Astrocyte of the spinal cord (primary cell): Measurements from ENCODE around the gene TUBB.

ENCODE experiments used
- DNase-seq: peaks from one replicate; pipeline ENCODE4 v3.0.0; 2011; ENCODE audit warnings: low read depth, low spot score
- H3K4me3 ChIP-seq: 2 replicates; pipeline ENCODE4 v1.5.1; 2011; ENCODE audit warnings: low read depth, mild to moderate bottlenecking, low read length, moderate library complexity
- in situ Hi-C: cut with HindIII; loops from 2 replicates; pipeline ENCODE4 v1.10.0; 2017; ENCODE audit warnings: low sequenced_read_pairs
- TF ChIP-seq, protein P1 (sequence below): IDR thresholded peaks from 2 replicates; pipeline ENCODE4 v1.5.1; 2012; ENCODE audit warnings: low read depth, mild to moderate bottlenecking, low read length, inconsistent platforms

TUBB gene

DNA sequence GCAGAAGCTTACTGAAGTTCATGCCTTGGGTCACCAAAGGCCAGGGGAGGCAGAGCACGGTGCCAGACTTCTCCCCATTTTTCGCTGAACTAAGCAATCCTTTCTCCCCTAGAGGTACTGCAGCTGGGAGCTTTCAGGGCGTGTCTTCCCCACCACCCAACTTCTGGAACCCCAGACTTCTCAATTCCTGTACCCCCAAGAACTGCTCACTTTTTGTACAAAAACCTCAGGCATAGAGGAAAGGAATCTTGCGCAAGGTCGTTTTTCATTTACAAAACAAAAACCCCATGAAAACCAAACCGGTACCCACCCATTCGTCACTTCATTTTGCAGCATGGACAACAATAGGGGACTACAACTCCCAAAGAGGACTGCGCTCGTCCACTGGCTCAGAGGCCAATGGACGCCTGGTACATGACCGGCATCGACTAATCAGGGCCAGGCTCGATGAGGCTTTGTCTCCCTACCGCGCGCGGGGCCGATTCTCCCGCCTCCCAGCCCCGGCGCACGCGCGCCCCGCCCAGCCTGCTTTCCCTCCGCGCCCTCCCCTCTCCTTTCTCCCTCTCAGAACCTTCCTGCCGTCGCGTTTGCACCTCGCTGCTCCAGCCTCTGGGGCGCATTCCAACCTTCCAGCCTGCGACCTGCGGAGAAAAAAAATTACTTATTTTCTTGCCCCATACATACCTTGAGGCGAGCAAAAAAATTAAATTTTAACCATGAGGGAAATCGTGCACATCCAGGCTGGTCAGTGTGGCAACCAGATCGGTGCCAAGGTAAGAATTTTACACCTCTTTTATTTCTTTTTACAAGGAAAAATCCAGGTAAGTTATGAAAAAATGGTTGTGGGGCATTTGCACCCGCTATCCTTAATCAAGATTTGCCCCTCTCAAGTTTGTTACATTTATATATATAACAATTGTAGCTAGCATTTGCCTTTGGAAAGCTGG lies at the start of gene TUBB:
TUBB (plus strand) TSS at position 562 of the 947 bp plus-strand sequence; CDS start at position 717, 155 bp downstream.
- DNase-seq: peak; percentile 99
- H3K4me3 ChIP-seq: peak within 1 kb of the TSS; percentile 99
- TF ChIP-seq, protein P1, sequence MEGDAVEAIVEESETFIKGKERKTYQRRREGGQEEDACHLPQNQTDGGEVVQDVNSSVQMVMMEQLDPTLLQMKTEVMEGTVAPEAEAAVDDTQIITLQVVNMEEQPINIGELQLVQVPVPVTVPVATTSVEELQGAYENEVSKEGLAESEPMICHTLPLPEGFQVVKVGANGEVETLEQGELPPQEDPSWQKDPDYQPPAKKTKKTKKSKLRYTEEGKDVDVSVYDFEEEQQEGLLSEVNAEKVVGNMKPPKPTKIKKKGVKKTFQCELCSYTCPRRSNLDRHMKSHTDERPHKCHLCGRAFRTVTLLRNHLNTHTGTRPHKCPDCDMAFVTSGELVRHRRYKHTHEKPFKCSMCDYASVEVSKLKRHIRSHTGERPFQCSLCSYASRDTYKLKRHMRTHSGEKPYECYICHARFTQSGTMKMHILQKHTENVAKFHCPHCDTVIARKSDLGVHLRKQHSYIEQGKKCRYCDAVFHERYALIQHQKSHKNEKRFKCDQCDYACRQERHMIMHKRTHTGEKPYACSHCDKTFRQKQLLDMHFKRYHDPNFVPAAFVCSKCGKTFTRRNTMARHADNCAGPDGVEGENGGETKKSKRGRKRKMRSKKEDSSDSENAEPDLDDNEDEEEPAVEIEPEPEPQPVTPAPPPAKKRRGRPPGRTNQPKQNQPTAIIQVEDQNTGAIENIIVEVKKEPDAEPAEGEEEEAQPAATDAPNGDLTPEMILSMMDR: peak; percentile 1
- in situ Hi-C loops: no loop called here

DNA sequence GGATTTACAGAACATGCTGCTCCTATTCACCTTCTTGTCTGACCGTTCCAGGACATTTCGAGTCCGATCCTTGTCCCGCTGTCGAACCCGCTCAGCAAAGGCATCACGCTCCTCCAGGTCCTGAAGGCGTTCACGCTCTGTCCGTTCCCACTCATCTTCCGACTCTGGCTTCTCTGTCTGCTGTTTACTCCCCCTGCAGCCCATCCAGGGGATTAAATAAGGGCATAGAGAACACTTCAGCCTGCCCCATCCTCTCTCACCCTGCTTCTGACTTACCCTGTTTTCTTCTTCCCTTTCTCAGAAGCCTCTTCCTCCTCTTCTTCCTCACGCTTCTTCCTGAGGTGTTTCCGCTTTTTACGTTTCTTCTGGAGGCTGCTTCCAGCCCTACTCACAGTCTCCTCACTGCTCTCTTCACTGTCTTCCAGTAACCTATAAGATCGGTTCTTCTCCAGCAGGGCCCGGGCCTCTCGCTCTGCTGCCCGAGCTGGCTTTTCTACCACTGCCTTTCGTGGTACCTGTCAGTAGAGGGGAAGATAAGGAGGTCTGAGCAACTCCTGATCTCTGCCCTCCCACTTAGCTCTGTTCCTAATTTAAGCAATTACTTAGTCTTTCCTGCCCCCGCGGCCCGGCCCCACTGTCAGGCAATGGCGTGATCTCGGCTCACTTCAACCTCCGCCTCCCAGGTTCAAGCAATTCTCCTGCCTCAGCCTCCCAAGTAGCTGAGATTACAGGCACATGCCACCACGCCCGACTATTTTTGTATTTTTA lies 49.2 kb upstream of the TUBB start:
- H3K4me3 ChIP-seq: no peak overlapping the region
- DNase-seq: no peak
- in situ Hi-C loops: no loop called here
- TF ChIP-seq, protein P1: peak; percentile 22

DNA sequence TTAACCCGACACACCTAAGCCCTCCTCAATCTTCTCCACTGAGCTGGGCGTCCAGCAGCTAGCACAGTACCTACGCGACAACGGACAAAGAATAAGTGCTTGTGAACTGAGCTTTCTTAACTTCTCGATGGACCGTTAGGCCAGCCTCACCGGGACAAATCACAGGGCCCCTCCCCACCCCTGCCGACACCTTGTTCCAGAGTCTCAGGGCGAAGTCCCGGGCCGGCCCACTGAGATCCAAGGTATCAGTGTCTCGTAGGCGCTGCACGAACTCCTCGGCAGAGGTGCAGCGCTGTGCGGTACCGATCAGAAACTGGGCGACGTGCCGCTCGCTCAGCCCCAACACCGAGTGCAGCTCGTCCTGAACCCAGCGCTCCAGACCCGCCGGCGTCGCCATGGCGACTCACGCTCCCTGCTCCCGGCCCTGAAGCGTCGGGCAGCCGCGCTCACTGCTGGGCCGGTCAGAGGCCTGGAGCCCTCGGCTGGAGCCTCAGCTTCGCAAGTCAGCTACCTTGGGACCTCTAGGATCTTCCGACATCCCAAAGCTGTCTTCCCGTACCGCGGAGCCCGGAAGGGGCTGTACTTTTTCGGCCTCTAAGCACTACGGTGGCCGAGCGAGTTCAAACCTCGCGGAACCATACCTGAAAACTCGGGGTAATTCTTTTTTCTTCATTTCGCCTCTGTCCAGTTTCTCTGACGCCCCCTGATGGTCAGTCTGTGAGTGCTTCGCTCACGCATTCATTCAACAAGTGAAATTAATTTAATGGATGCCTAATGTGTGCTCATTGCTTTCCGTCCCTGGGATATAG lies 47.5 kb upstream of the TUBB start, which contains the start of gene DHX16:
DHX16 (minus strand) TSS at position 562 of the 809 bp plus-strand sequence; CDS start at position 397, 165 bp downstream.
- DNase-seq: peak; percentile 98
- in situ Hi-C loops: no loop called here
- TF ChIP-seq, protein P1: peak; percentile 90

DNA sequence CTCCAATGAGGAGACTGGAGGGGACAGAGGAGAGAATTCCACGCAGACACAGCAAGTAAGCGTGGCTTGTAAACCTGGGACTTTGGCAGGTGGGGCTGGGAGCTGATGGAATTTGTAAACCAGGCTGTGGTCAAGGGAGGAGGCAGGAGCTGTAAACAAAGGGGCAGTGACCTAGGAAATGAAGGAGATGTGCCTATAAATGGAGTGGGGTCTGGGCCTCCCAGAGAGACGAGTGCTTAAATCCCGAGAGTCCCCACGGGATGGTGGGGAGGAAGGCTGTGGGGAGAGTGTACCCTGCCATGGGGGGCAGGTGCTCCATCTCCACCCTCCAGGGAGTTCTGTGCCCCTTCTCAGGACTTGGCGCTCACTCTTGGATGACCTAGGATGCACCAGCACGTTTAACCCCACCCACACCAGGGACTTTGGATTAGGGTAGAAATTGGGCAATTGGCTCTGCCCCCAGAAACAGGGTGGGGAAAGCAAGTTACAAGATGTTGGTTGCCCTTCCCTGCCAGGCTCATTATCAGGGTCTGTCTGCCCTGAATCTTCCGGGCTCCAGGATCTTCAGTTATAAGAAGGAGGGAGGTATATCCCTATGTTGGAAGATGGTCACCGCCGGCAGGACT lies 43.4 kb upstream of the TUBB start:
- in situ Hi-C loops: no loop called here
- no peak overlapping the region for H3K4me3 ChIP-seq
- no peak for DNase-seq
- TF ChIP-seq, protein P1: no peak

More for the DNA sequence above, 47.5 kb upstream of the TUBB start, which contains the start of gene DHX16:
- H3K4me3 ChIP-seq: peak within 1 kb of the TSS; percentile 94

DNA sequence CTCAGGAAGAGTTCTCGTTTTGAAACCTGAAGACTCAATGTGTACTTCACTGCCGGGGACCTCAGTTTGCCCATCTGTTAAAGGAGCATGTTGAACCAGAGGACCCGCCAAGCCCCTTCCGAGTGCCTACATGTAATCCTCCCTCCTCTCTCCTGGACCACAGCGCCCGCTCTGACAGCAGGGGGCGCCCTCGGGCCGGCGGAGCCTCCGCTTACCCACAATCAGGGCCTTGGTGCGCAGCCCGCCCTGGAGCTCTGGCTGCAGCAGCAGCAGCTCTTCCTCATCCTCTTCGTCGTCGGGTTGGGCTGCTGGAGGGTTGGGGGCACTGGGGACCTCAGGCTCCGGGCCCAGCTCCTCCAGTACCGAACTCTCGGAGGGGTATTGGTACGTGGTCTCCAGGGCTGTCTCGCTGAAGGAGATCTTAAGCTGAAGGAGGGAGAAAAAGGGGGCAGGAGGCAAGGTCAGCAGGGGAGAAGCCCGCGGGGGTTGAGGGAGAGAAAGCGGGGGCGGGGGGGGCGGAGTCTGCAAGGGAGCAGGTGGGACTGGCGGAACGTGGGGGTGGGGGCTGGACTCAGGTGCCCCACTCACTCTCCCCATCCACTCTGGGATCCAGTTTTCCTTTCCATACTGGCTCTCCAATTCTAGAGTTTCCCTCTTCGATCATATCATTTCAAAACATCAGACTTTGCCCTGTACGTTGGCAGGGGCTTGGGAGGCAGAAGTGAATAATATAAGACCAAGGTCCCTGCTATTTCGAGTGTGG lies 41.0 kb upstream of the TUBB start:
- TF ChIP-seq, protein P1: peak; percentile 95
- peak; percentile 81 for DNase-seq
- H3K4me3 ChIP-seq: peak overlapping the region; percentile 25
- in situ Hi-C loops: no loop called here
